ENCODE measurements around the gene ALDH5A1. TPM values are rescaled to one million over a fixed set of nuclear protein-coding genes. Genes with fewer than 3 reads are reported as not detected.

The ALDH5A1 gene
- total and polyA plus RNA-seq, 11 donors = 3.0 to 35.5 (median 19.7) TPM

DNA sequence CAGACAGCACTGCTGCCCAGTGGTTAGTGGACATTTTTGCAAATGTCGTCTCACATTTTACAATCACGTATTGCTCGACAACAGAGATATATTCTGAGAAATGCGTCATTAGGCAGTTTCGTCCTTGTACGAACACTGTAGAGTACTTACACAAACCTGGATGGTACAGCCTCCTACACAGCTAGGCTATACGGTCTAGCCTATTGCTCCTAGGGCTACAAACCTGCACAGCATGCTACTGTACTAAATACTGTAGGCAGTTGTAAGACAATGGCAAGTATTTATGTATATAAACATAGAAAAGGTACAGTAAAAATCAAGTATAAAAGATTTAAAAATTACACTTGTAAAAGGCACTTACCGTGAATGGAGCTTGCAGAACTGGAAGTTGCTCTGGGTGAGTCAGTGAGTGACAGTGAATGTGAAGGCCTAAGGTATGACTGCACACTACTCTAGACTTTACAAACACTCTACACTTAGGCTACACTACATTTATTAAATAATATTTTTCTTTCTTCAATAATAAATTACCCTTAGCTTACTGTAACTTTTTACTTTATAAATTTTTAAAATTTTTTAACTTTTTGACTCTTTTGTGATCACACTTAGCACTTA is 43.1 kb downstream of the ALDH5A1 start:
- H3K27me3 ChIP-seq = no peaks in the 10 kb centered on the region
- H3K4me1 ChIP-seq = no peaks in the 10 kb centered on the region
- WGBS, 4 donors = 96 to 98% (median 98%) methylated on average over 8 of the region's 8 CpGs
- intact Hi-C loops (cut with DNase I) = no loop called here
- H3K27ac ChIP-seq = no peak overlapping the region
- no peak for TF ChIP-seq POLR2A (IDR thresholded peaks at IDR 0.05)
- TF ChIP-seq, protein P1, sequence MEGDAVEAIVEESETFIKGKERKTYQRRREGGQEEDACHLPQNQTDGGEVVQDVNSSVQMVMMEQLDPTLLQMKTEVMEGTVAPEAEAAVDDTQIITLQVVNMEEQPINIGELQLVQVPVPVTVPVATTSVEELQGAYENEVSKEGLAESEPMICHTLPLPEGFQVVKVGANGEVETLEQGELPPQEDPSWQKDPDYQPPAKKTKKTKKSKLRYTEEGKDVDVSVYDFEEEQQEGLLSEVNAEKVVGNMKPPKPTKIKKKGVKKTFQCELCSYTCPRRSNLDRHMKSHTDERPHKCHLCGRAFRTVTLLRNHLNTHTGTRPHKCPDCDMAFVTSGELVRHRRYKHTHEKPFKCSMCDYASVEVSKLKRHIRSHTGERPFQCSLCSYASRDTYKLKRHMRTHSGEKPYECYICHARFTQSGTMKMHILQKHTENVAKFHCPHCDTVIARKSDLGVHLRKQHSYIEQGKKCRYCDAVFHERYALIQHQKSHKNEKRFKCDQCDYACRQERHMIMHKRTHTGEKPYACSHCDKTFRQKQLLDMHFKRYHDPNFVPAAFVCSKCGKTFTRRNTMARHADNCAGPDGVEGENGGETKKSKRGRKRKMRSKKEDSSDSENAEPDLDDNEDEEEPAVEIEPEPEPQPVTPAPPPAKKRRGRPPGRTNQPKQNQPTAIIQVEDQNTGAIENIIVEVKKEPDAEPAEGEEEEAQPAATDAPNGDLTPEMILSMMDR (IDR thresholded peaks at IDR 0.05) = no peak
- DNase-seq = no peak
- no peak for ATAC-seq
- H3K9me3 ChIP-seq = no peaks in the 10 kb centered on the region
- no peak overlapping the region for H3K4me3 ChIP-seq
- peaks cover 0 to 37% (median 20%) of the 10 kb centered on the region in 9 donors for H3K36me3 ChIP-seq

DNA sequence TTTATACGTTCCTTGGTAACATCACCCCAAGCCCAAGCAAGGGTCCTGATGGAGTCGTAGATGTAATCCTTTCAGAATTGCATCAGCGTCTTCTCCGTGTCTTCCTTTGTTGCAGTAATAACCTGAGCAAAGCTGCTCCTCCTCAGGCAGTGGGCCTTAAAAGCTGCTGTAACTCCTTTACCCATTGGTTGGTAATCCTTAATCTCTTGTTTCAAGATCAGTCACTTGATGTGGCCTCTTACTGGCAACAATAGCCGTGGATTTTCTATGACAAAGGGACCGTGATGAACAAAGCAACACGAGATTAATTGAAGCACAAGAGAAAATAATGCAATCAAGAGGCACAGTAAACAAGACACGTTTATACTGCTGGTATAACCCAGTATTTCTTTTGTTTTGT is 44.6 kb downstream of the ALDH5A1 start:
- Histone ChIP-seq H3K4me1 (no peaks in the 10 kb centered on the region), H3K36me3 (peaks cover 0 to 22% (median 9%) of the 10 kb centered on the region in 9 donors), H3K9me3 (no peaks in the 10 kb centered on the region), H3K27ac (no peak overlapping the region), H3K4me3 (no peak overlapping the region), H3K27me3 (no peaks in the 10 kb centered on the region)
- no peak for ATAC-seq
- WGBS, 4 donors = 91 to 94% (median 91%) methylated on average over 8 of the region's 8 CpGs
- TF ChIP-seq, protein P1 (IDR thresholded peaks at IDR 0.05) = no peak
- no peak for TF ChIP-seq POLR2A (IDR thresholded peaks at IDR 0.05)
- DNase-seq = no peak
- intact Hi-C loops (cut with DNase I) = no loop called here

DNA sequence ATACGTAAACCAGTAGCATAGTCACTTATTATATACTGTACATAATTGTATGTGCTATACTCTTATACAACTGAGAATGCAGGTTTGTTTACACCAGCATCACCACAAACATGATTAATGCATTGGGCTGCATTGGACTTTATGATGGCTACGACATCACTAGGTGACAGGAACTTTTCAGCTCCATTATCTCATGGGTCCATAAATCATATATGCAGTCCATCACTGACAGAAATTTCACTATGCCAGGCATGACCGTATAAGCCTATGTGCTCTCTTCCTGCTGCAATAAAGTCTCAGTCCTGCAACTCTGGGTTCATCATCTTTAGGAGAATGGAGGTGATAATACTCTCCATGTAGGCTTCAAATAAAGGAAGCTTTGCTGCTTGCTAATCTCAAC is 45.4 kb downstream of the ALDH5A1 start:
- H3K27me3 ChIP-seq = no peaks in the 10 kb centered on the region
- H3K9me3 ChIP-seq = no peaks in the 10 kb centered on the region
- DNase-seq (no peak), ATAC-seq (no peak)
- intact Hi-C loops (cut with DNase I) = no loop called here
- no peak for TF ChIP-seq POLR2A (IDR thresholded peaks at IDR 0.05)
- TF ChIP-seq, protein P1 (IDR thresholded peaks at IDR 0.05) = no peak
- 92 to 98% (median 96%) methylated on average over 3 of the region's 3 CpGs for WGBS, 4 donors
- H3K4me3 ChIP-seq = no peak overlapping the region
- no peaks in the 10 kb centered on the region for H3K4me1 ChIP-seq
- no peak overlapping the region for H3K27ac ChIP-seq
- H3K36me3 ChIP-seq = peaks cover 0 to 14% (median 2%) of the 10 kb centered on the region in 9 donors

DNA sequence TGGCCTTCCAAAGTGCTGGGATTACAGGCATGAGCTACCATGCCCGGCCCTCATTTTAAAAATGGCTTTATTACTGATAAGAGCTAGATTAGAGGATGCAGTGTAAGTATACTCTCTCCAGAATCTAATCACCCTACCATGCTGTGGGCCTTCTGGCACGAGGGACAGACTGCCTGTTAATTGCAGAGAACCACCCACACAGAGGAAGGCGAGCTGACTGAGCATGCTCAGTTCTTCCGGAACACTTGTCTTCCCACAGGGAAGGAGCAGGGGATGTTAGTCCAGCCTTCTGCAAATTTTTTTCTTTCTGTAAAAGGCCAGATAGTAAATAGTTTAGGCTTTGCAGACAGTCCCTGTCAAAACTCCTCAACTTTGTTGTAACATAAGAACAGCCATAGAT is 48.9 kb downstream of the ALDH5A1 start:
- no peak for TF ChIP-seq POLR2A (IDR thresholded peaks at IDR 0.05)
- TF ChIP-seq, protein P1 (IDR thresholded peaks at IDR 0.05) = no peak
- H3K36me3 ChIP-seq = no peaks in the 10 kb centered on the region
- DNase-seq (no peak), ATAC-seq (no peak)
- H3K4me3 ChIP-seq = no peak overlapping the region
- intact Hi-C loops (cut with DNase I) = no loop called here
- 49 to 55% (median 52%) methylated on average over 4 of the region's 4 CpGs for WGBS, 4 donors
- H3K4me1 ChIP-seq = peaks cover 0 to 7% (median 0%) of the 10 kb centered on the region in 12 donors
- H3K27me3 ChIP-seq = peaks cover 0 to 27% (median 4%) of the 10 kb centered on the region in 9 donors
- no peaks in the 10 kb centered on the region for H3K9me3 ChIP-seq
- no peak overlapping the region for H3K27ac ChIP-seq
